GM21737 (cell line): ENCODE data around the gene KRT31.
"Not testable (repeated sequence)": the region's sequence is repeated elsewhere in the genome, so short reads cannot be mapped to it uniquely, and the experiment has no call there.

ENCODE experiments used
- ATAC-seq: cut with Tn5 transposase; IDR thresholded peaks from one replicate; pipeline ENCODE4 v1.9.1; 2021; ENCODE audit warnings: mild to moderate bottlenecking, moderate library complexity; ENCODE audit not compliant: unreplicated experiment

The KRT31 gene

GRCh38 chr17:41418116-41418860 lies 20.9 kb upstream of the KRT31 start:
- no peak for ATAC-seq

GRCh38 chr17:41417576-41418015 lies 20.2 kb upstream of the KRT31 start:
- ATAC-seq: no peak

GRCh38 chr17:41417127-41417526 lies 19.7 kb upstream of the KRT31 start:
- ATAC-seq: no peak

- no peak for ATAC-seq
These were observed 19.1 kb upstream of the KRT31 start for GRCh38 chr17:41416479-41416878.

GRCh38 chr17:41415833-41416335 lies 18.5 kb upstream of the KRT31 start:
- no peak for ATAC-seq

- no peak for ATAC-seq
These were observed 18.0 kb upstream of the KRT31 start for GRCh38 chr17:41415411-41415810.

- no peak for ATAC-seq
These were observed 16.6 kb upstream of the KRT31 start for GRCh38 chr17:41413982-41414381.

GRCh38 chr17:41413353-41413957 lies 16.0 kb upstream of the KRT31 start:
- no peak for ATAC-seq

- no peak for ATAC-seq
These were observed 13.8 kb upstream of the KRT31 start for GRCh38 chr17:41411072-41411840.

GRCh38 chr17:41407226-41407625 lies 9.8 kb upstream of the KRT31 start:
- no peak for ATAC-seq

GRCh38 chr17:41406205-41406604 lies 8.8 kb upstream of the KRT31 start:
- no peak for ATAC-seq

- no peak for ATAC-seq
These were observed 6.7 kb upstream of the KRT31 start for GRCh38 chr17:41404024-41404671.

GRCh38 chr17:41403404-41404023 lies 6.1 kb upstream of the KRT31 start:
- ATAC-seq: no peak

- ATAC-seq: no peak
These were observed 4.8 kb upstream of the KRT31 start for GRCh38 chr17:41402161-41402560.

GRCh38 chr17:41396340-41396739 lies 1.1 kb downstream of the KRT31 start:
- no peak for ATAC-seq

- no peak for ATAC-seq
These were observed 1.8 kb downstream of the KRT31 start for GRCh38 chr17:41395611-41396010.

GRCh38 chr17:41395044-41395443 lies 2.4 kb downstream of the KRT31 start:
- ATAC-seq: not testable (repeated sequence)

GRCh38 chr17:41394254-41394996 lies 3.0 kb downstream of the KRT31 start:
- ATAC-seq: no peak

GRCh38 chr17:41393826-41394225 lies 3.6 kb downstream of the KRT31 start:
- ATAC-seq: no peak

GRCh38 chr17:41393294-41393693 lies 4.1 kb downstream of the KRT31 start:
- ATAC-seq: no peak
